Spleen (tissue), 7 donors: ENCODE data around the gene RBM20.

Source experiments
- POLR2A ChIP-seq, 3 donors: fragments of 450-650 bp; IDR thresholded peaks; one replicate each; pipeline ENCODE4 v1.5.1; 2017; ENCODE audit warnings: antibody characterized with exemption in 3 of 3, mild to moderate bottlenecking in 1 of 3
- TF ChIP-seq, protein P1 (sequence below), 11 experiments: fragments of 200-600 bp in 7 of 11; fragments of 450-650 bp in 4 of 11; sonication (generic) in 4 of 11; IDR thresholded peaks in 8 of 11; conservative IDR thresholded peaks in 3 of 11; 1 replicate in 7 of 11; 2 replicates in 4 of 11; pipeline versions ENCODE4 v1.4.0 to v1.8.0; 2016 to 2021; ENCODE audit warnings: antibody characterized with exemption in 11 of 11, inconsistent platforms in 4 of 11, mild to moderate bottlenecking in 1 of 11
- donor health status: DM: no; HTN: no; CAD: no; lungs with moderate emphysema.
- donor health status: DM: no; HTN: no; CAD: no.
- donor health status: DM: no; HTN: no; CAD: no.

- TF ChIP-seq, protein P1, sequence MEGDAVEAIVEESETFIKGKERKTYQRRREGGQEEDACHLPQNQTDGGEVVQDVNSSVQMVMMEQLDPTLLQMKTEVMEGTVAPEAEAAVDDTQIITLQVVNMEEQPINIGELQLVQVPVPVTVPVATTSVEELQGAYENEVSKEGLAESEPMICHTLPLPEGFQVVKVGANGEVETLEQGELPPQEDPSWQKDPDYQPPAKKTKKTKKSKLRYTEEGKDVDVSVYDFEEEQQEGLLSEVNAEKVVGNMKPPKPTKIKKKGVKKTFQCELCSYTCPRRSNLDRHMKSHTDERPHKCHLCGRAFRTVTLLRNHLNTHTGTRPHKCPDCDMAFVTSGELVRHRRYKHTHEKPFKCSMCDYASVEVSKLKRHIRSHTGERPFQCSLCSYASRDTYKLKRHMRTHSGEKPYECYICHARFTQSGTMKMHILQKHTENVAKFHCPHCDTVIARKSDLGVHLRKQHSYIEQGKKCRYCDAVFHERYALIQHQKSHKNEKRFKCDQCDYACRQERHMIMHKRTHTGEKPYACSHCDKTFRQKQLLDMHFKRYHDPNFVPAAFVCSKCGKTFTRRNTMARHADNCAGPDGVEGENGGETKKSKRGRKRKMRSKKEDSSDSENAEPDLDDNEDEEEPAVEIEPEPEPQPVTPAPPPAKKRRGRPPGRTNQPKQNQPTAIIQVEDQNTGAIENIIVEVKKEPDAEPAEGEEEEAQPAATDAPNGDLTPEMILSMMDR (IDR thresholded peaks at IDR 0.05 in 8 of 11, conservative IDR thresholded peaks at IDR 0.05 in 3 of 11), result no peak
- no peak for TF ChIP-seq POLR2A (IDR thresholded peaks at IDR 0.05)
Measured at GRCh38 chr10:110822035-110822711, 178.0 kb downstream of the RBM20 start.
